GM18511 (cell line): ENCODE measurements around the gene IFITM10.

Experiments used
- ATAC-seq: cut with Tn5 transposase; IDR thresholded peaks from one replicate; pipeline ENCODE4 v1.9.1; 2021; ENCODE audit warnings: mild to moderate bottlenecking, moderate library complexity; ENCODE audit not compliant: unreplicated experiment

Gene IFITM10

GRCh38 chr11:1742371-1742770, 8.0 kb downstream of the IFITM10 start:
- no peak for ATAC-seq

- no peak for ATAC-seq
Observed at GRCh38 chr11:1741741-1742140, 8.7 kb downstream of the IFITM10 start.

- no peak for ATAC-seq
Observed at GRCh38 chr11:1740786-1741530, 9.4 kb downstream of the IFITM10 start.

- ATAC-seq: no peak
Observed at GRCh38 chr11:1739576-1739975, 10.8 kb downstream of the IFITM10 start.

- ATAC-seq: no peak
Observed at GRCh38 chr11:1738380-1738779, 12.0 kb downstream of the IFITM10 start.

- no peak for ATAC-seq
Observed at GRCh38 chr11:1737080-1737757, 13.2 kb downstream of the IFITM10 start.

- no peak for ATAC-seq
Observed at GRCh38 chr11:1736447-1736992, 13.9 kb downstream of the IFITM10 start.

GRCh38 chr11:1735271-1735670, 15.1 kb downstream of the IFITM10 start:
- ATAC-seq: no peak

GRCh38 chr11:1734641-1735081, 15.7 kb downstream of the IFITM10 start:
- ATAC-seq: no peak

- ATAC-seq: no peak
Observed at GRCh38 chr11:1733716-1734640, 16.4 kb downstream of the IFITM10 start.

GRCh38 chr11:1733009-1733715, 17.2 kb downstream of the IFITM10 start:
- ATAC-seq: no peak

- ATAC-seq: no peak
Observed at GRCh38 chr11:1732418-1733008, 17.9 kb downstream of the IFITM10 start.

- ATAC-seq: no peak
Observed at GRCh38 chr11:1731451-1732059, 18.8 kb downstream of the IFITM10 start.

GRCh38 chr11:1730059-1730629, 20.3 kb downstream of the IFITM10 start:
- no peak for ATAC-seq

GRCh38 chr11:1729692-1730011, 20.7 kb downstream of the IFITM10 start:
- no peak for ATAC-seq

GRCh38 chr11:1728931-1729691, 21.3 kb downstream of the IFITM10 start:
- no peak for ATAC-seq

- ATAC-seq: no peak
Observed at GRCh38 chr11:1728301-1728700, 22.1 kb downstream of the IFITM10 start.

- ATAC-seq: no peak
Observed at GRCh38 chr11:1727861-1728260, 22.5 kb downstream of the IFITM10 start.
